Liver (tissue), 9 donors: ENCODE data around the gene PAIP1. TPM values are rescaled to one million over a fixed set of nuclear protein-coding genes. Genes with fewer than 3 reads are reported as not detected.

ENCODE experiments used
- DNase-seq: peaks from one replicate; pipeline ENCODE4 v3.0.0-alpha.2; 2017; ENCODE audit warnings: low spot score
- H3K27ac ChIP-seq, 2 donors: one replicate each; pipeline ENCODE4 v1.7.0; 2013; ENCODE audit warnings: inconsistent platforms in 2 of 2, low read length in 2 of 2, control low read depth in 1 of 2, low read depth in 1 of 2, mild to moderate bottlenecking in 1 of 2
- H3K27me3 ChIP-seq, 4 donors: one replicate each; pipeline versions ENCODE4 v1.6.1 to v1.7.0; 2013; ENCODE audit warnings: low read length in 3 of 4, inconsistent platforms in 1 of 4, mild to moderate bottlenecking in 1 of 4, moderate library complexity in 1 of 4; ENCODE audit not compliant: control insufficient read depth in 4 of 4, insufficient read depth in 4 of 4
- H3K36me3 ChIP-seq, 4 donors: one replicate each; pipeline versions ENCODE4 v1.6.1 to v1.7.0; 2013; ENCODE audit warnings: low read length in 3 of 4, mild to moderate bottlenecking in 3 of 4, low read depth in 1 of 4, moderate library complexity in 1 of 4; ENCODE audit not compliant: control insufficient read depth in 4 of 4, insufficient read depth in 3 of 4
- H3K4me1 ChIP-seq, 4 donors: one replicate each; pipeline versions ENCODE4 v1.6.1 to v1.7.0; 2013; ENCODE audit warnings: low read length in 3 of 4, mild to moderate bottlenecking in 3 of 4, moderate library complexity in 1 of 4; ENCODE audit not compliant: control insufficient read depth in 4 of 4, insufficient read depth in 4 of 4
- H3K4me3 ChIP-seq, 3 donors: one replicate each; pipeline versions ENCODE4 v1.6.1 to v1.7.0; 2013; ENCODE audit warnings: low read length in 3 of 3, control low read depth in 1 of 3, low read depth in 1 of 3, mild to moderate bottlenecking in 1 of 3
- H3K9ac ChIP-seq, 2 donors: one replicate each; pipeline ENCODE4 v1.7.0; 2013; ENCODE audit warnings: low read length in 2 of 2, mild to moderate bottlenecking in 2 of 2, moderate library complexity in 2 of 2, control low read depth in 1 of 2, low read depth in 1 of 2
- H3K9me3 ChIP-seq, 4 donors: one replicate each; pipeline versions ENCODE4 v1.6.1 to v1.7.0; 2013; ENCODE audit warnings: low read length in 3 of 4; ENCODE audit not compliant: control insufficient read depth in 4 of 4
- EGR1 ChIP-seq, 2 donors: IDR thresholded peaks; 2 replicates each; pipeline ENCODE4 v1.6.1; 2016 to 2018; ENCODE audit warnings: antibody characterized with exemption in 2 of 2, low read depth in 2 of 2
- FOXA1 ChIP-seq: IDR thresholded peaks from 2 replicates; pipeline ENCODE4 v1.6.1; 2016; ENCODE audit warnings: antibody characterized with exemption
- GABPA ChIP-seq, 2 donors: IDR thresholded peaks in 1 of 2; conservative IDR thresholded peaks in 1 of 2; 2 replicates each; pipeline ENCODE4 v1.6.1; 2016; ENCODE audit warnings: antibody characterized with exemption in 2 of 2, mild to moderate bottlenecking in 1 of 2, moderate library complexity in 1 of 2
- HNF4A ChIP-seq, 2 donors: conservative IDR thresholded peaks; 2 replicates each; pipeline ENCODE4 v1.6.1; 2016; ENCODE audit warnings: antibody characterized with exemption in 2 of 2, mild to moderate bottlenecking in 2 of 2
- HNF4G ChIP-seq: IDR thresholded peaks from 2 replicates; pipeline ENCODE4 v1.6.1; 2016; ENCODE audit warnings: antibody characterized with exemption
- JUND ChIP-seq, 2 donors: IDR thresholded peaks; 2 replicates each; pipeline ENCODE4 v1.6.1; 2016; ENCODE audit warnings: antibody characterized with exemption in 2 of 2
- NR2F2 ChIP-seq: IDR thresholded peaks from 2 replicates; pipeline ENCODE4 v1.6.1; 2016; ENCODE audit warnings: antibody characterized with exemption
- RAD21 ChIP-seq, 2 donors: IDR thresholded peaks; 2 replicates each; pipeline ENCODE4 v1.6.1; 2016; ENCODE audit warnings: antibody characterized with exemption in 2 of 2, mild to moderate bottlenecking in 2 of 2
- RXRA ChIP-seq, 2 donors: IDR thresholded peaks; 2 replicates each; pipeline ENCODE4 v1.6.1; 2017 to 2018; ENCODE audit warnings: antibody characterized with exemption in 2 of 2, mild to moderate bottlenecking in 1 of 2
- SP1 ChIP-seq: IDR thresholded peaks from 2 replicates; pipeline ENCODE4 v1.6.1; 2018; ENCODE audit warnings: antibody characterized with exemption, mild to moderate bottlenecking
- TAF1 ChIP-seq: conservative IDR thresholded peaks from 2 replicates; pipeline ENCODE4 v1.6.1; 2016; ENCODE audit warnings: antibody characterized with exemption, mild to moderate bottlenecking
- WGBS: extraction: QIAGEN DNeasy Blood & Tissue Kit; methylation state at CpG from one replicate; pipeline ENCODE4 v1.1.7; 2013; 5-methylcytosine and 5-hydroxymethylcytosine counted together
- polyA plus RNA-seq, 2 donors: library from polyadenylated mRNA; stranded (reverse) in 1 of 2; unstranded in 1 of 2; fragments of 200-250 nt in 1 of 2; fragments of >200 nt in 1 of 2; fragmentation: Nextera tagmentation in 1 of 2; extraction: Ambion mirVana in 1 of 2; gene quantifications; one replicate each; pipeline versions ENCODE4 v1.2.1 to v1.2.3, GENCODE V29; 2013 to 2015
- total RNA-seq, 2 donors: library from RNA; depleted of rRNA; stranded (reverse); fragments of >200 nt; gene quantifications; one replicate each; pipeline ENCODE4 v1.2.3, GENCODE V29; 2014
- TF ChIP-seq, protein P1 (sequence below): IDR thresholded peaks from 2 replicates; pipeline ENCODE4 v1.6.1; 2016; ENCODE audit warnings: antibody characterized with exemption, mild to moderate bottlenecking
- TF ChIP-seq, protein P2 (sequence below): IDR thresholded peaks from 2 replicates; pipeline ENCODE4 v1.6.1; 2016; ENCODE audit warnings: antibody characterized with exemption
- TF ChIP-seq, protein P3 (sequence below): IDR thresholded peaks from 2 replicates; pipeline ENCODE4 v1.6.1; 2016; ENCODE audit warnings: antibody characterized with exemption
- TF ChIP-seq, protein P4 (sequence below): fragments of 150-350 bp; IDR thresholded peaks from 2 replicates; pipeline ENCODE4 v1.5.1; 2017; ENCODE audit warnings: improper control_type of control experiment, low read depth, low read length; ENCODE audit not compliant: missing input control
- TF ChIP-seq, protein P5 (sequence below): IDR thresholded peaks from 2 replicates; pipeline ENCODE4 v1.6.1; 2016; ENCODE audit warnings: antibody characterized with exemption
- donor health status: healthy.
- donor health status: healthy.
- donor health status: healthy.
- donor health status: healthy.
- donor health status: healthy.

The PAIP1 gene
- total and polyA plus RNA-seq, 4 donors = 27.0 to 50.8 (median 44.2) TPM

DNA sequence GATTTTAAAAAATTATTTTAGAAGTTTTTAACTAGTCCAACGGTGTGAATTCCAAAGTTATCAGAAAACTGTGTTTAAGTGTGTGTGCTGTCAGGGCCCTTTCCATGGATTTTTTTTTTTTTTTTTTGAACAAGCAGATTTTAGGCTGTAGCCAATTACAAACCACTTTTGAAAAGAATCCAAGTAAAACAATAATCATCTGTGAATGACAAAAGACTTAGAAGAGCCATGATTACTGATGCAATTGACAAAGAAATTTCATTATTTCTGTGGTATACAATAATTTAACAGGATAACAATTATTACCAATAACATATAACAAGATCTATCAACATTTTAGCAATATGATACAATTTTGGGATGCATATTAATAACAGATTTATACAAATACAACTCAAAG, 16.2 kb upstream of the PAIP1 start (continued):
- TF ChIP-seq, protein P1, sequence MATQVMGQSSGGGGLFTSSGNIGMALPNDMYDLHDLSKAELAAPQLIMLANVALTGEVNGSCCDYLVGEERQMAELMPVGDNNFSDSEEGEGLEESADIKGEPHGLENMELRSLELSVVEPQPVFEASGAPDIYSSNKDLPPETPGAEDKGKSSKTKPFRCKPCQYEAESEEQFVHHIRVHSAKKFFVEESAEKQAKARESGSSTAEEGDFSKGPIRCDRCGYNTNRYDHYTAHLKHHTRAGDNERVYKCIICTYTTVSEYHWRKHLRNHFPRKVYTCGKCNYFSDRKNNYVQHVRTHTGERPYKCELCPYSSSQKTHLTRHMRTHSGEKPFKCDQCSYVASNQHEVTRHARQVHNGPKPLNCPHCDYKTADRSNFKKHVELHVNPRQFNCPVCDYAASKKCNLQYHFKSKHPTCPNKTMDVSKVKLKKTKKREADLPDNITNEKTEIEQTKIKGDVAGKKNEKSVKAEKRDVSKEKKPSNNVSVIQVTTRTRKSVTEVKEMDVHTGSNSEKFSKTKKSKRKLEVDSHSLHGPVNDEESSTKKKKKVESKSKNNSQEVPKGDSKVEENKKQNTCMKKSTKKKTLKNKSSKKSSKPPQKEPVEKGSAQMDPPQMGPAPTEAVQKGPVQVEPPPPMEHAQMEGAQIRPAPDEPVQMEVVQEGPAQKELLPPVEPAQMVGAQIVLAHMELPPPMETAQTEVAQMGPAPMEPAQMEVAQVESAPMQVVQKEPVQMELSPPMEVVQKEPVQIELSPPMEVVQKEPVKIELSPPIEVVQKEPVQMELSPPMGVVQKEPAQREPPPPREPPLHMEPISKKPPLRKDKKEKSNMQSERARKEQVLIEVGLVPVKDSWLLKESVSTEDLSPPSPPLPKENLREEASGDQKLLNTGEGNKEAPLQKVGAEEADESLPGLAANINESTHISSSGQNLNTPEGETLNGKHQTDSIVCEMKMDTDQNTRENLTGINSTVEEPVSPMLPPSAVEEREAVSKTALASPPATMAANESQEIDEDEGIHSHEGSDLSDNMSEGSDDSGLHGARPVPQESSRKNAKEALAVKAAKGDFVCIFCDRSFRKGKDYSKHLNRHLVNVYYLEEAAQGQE = no peak
- no peak for TF ChIP-seq NR2F2
- TF ChIP-seq GABPA (IDR thresholded peaks at IDR 0.05 in 1 of 2, conservative IDR thresholded peaks at IDR 0.05 in 1 of 2) = no peak
- TF ChIP-seq TAF1 = no peak
- TF ChIP-seq HNF4G = no peak
- TF ChIP-seq RAD21 (IDR thresholded peaks at IDR 0.05) = no peak
- TF ChIP-seq JUND (IDR thresholded peaks at IDR 0.05) = no peak

DNA sequence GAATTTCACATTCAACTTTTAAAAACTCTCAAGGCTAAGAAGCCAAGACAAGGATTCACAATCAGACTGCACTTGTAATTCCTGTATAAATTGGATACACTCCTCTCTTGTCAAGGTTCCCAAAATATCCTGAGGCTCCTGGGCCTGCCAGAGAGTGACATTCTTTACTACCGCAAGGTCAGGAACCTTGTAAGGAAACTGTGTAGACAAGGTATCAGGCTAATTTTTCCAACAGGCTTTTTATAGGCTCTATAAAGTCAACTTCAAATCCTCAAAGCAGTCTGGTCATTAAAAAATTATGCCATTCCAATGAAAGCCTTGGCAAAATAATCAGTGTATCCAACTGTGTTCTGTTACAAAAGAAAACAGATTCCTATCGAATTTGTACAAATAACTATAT, 15.5 kb upstream of the PAIP1 start:
- Histone ChIP-seq H3K27ac (no peak overlapping the region), H3K36me3 (peaks cover 0 to 4% (median 0%) of the 10 kb centered on the region in 4 donors), H3K9me3 (no peaks in the 10 kb centered on the region), H3K9ac (no peak overlapping the region), H3K4me3 (no peak overlapping the region), H3K4me1 (peaks cover 0 to 5% (median 2%) of the 10 kb centered on the region in 4 donors), H3K27me3 (no peaks in the 10 kb centered on the region)
- WGBS = 63% methylated on average over 2 of the region's 2 CpGs
- DNase-seq = no peak
- no peak for TF ChIP-seq RAD21 (IDR thresholded peaks at IDR 0.05)
- TF ChIP-seq, protein P1 = no peak
- TF ChIP-seq, protein P2, sequence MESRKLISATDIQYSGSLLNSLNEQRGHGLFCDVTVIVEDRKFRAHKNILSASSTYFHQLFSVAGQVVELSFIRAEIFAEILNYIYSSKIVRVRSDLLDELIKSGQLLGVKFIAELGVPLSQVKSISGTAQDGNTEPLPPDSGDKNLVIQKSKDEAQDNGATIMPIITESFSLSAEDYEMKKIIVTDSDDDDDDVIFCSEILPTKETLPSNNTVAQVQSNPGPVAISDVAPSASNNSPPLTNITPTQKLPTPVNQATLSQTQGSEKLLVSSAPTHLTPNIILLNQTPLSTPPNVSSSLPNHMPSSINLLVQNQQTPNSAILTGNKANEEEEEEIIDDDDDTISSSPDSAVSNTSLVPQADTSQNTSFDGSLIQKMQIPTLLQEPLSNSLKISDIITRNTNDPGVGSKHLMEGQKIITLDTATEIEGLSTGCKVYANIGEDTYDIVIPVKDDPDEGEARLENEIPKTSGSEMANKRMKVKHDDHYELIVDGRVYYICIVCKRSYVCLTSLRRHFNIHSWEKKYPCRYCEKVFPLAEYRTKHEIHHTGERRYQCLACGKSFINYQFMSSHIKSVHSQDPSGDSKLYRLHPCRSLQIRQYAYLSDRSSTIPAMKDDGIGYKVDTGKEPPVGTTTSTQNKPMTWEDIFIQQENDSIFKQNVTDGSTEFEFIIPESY = no peak
- TF ChIP-seq SP1 = no peak
- TF ChIP-seq RXRA (IDR thresholded peaks at IDR 0.05) = no peak
- no peak for TF ChIP-seq NR2F2
- no peak for TF ChIP-seq EGR1 (IDR thresholded peaks at IDR 0.05; ENCODE audit: low read depth in 2 of 2)
- no peak for TF ChIP-seq HNF4A (conservative IDR thresholded peaks at IDR 0.05)
- TF ChIP-seq, protein P3, sequence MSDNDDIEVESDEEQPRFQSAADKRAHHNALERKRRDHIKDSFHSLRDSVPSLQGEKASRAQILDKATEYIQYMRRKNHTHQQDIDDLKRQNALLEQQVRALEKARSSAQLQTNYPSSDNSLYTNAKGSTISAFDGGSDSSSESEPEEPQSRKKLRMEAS = no peak
- TF ChIP-seq FOXA1 = no peak
- TF ChIP-seq JUND (IDR thresholded peaks at IDR 0.05) = no peak
- TF ChIP-seq, protein P4, sequence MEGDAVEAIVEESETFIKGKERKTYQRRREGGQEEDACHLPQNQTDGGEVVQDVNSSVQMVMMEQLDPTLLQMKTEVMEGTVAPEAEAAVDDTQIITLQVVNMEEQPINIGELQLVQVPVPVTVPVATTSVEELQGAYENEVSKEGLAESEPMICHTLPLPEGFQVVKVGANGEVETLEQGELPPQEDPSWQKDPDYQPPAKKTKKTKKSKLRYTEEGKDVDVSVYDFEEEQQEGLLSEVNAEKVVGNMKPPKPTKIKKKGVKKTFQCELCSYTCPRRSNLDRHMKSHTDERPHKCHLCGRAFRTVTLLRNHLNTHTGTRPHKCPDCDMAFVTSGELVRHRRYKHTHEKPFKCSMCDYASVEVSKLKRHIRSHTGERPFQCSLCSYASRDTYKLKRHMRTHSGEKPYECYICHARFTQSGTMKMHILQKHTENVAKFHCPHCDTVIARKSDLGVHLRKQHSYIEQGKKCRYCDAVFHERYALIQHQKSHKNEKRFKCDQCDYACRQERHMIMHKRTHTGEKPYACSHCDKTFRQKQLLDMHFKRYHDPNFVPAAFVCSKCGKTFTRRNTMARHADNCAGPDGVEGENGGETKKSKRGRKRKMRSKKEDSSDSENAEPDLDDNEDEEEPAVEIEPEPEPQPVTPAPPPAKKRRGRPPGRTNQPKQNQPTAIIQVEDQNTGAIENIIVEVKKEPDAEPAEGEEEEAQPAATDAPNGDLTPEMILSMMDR = no peak
- TF ChIP-seq, protein P5, sequence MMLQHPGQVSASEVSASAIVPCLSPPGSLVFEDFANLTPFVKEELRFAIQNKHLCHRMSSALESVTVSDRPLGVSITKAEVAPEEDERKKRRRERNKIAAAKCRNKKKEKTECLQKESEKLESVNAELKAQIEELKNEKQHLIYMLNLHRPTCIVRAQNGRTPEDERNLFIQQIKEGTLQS = no peak
